HG02943 (cell line): Measurements from ENCODE around the gene KIF15.

ENCODE experiments used
- ATAC-seq: cut with Tn5 transposase; IDR thresholded peaks from one replicate; pipeline ENCODE4 v1.9.1; 2021; ENCODE audit warnings: mild to moderate bottlenecking, low read depth, moderate library complexity; ENCODE audit not compliant: unreplicated experiment

The KIF15 gene, protein sequence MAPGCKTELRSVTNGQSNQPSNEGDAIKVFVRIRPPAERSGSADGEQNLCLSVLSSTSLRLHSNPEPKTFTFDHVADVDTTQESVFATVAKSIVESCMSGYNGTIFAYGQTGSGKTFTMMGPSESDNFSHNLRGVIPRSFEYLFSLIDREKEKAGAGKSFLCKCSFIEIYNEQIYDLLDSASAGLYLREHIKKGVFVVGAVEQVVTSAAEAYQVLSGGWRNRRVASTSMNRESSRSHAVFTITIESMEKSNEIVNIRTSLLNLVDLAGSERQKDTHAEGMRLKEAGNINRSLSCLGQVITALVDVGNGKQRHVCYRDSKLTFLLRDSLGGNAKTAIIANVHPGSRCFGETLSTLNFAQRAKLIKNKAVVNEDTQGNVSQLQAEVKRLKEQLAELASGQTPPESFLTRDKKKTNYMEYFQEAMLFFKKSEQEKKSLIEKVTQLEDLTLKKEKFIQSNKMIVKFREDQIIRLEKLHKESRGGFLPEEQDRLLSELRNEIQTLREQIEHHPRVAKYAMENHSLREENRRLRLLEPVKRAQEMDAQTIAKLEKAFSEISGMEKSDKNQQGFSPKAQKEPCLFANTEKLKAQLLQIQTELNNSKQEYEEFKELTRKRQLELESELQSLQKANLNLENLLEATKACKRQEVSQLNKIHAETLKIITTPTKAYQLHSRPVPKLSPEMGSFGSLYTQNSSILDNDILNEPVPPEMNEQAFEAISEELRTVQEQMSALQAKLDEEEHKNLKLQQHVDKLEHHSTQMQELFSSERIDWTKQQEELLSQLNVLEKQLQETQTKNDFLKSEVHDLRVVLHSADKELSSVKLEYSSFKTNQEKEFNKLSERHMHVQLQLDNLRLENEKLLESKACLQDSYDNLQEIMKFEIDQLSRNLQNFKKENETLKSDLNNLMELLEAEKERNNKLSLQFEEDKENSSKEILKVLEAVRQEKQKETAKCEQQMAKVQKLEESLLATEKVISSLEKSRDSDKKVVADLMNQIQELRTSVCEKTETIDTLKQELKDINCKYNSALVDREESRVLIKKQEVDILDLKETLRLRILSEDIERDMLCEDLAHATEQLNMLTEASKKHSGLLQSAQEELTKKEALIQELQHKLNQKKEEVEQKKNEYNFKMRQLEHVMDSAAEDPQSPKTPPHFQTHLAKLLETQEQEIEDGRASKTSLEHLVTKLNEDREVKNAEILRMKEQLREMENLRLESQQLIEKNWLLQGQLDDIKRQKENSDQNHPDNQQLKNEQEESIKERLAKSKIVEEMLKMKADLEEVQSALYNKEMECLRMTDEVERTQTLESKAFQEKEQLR (N-terminal part only)

DNA sequence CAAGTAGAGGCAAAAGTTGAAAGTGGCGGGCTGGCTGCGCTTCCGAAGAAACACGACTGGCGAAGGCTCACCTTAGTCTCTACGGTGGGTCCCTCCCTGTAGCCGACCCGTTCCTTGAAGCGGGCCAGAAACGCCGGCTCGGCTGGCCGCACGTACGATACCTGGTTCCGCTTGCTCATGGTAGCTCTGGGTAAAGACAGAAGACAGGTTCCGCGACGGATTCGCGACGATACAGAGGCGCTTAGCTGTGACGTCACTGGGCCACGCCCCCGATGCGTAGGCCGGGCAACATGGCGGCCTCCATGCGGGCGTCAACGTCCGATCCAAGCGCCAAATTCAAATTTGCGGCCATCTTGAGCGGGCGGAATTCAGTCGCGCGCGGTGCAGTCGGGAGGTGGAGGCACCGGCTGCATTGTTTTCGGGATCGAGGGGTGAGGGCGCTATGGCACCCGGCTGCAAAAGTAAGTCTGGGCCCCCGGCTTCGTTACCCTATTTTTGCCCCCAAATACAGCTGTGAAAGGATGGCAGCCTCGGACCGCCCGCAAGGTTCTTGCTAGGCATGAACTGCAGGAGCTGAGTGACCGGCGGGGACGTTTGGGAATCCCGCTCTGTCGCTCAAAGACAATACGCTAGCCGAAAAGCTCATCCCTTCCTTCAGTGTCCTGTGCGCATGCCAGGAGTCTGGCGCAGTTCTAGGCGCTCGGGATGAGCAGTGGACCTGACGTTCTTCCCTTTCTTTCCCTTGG lies at the start of gene KIF15, which contains the start of gene KIAA1143:
TSS of gene KIF15 (plus strand) at position 371 of the 746 bp plus-strand sequence. CDS start at position 443, 72 bp downstream.
TSS of gene KIAA1143 (minus strand) at position 196 of the 746 bp plus-strand sequence. CDS start at position 179, 17 bp downstream.
- peak; percentile 93 for ATAC-seq

DNA sequence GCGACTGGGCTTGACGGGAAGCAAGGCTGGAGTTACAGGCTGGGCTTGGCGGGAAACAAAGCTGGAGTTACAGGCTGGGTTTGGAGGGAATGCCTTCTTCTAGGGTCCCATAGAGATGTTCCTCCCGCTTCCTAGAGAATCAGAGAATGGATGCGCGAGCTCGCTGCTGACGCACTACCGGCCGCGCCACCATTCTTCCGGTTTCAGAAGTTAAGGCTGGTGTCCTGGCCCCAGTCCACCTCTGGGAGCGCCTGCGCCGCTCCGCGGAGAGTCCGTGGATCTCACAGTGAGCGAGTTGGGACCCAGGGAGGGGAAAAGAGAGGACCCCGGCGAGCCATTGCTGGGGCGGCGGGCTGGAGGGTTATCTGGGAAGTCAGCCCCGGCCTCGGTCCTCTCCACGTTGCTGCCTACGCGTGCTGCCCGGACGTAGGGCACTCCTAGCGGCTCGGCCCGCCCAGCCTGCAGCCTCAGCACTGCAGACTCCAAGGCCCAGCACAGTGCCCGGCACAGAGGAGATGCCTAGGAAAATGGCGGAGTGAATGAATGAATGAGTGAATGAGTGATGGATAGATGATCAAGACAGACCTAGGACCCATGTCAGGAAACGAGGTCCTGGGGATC lies 49.0 kb upstream of the KIF15 start, which contains the start of gene ZNF502:
TSS of gene ZNF502 (plus strand) at position 206 of the 621 bp plus-strand sequence. CDS start 7,602 bp downstream, outside the sequence.
- ATAC-seq, result no peak

DNA sequence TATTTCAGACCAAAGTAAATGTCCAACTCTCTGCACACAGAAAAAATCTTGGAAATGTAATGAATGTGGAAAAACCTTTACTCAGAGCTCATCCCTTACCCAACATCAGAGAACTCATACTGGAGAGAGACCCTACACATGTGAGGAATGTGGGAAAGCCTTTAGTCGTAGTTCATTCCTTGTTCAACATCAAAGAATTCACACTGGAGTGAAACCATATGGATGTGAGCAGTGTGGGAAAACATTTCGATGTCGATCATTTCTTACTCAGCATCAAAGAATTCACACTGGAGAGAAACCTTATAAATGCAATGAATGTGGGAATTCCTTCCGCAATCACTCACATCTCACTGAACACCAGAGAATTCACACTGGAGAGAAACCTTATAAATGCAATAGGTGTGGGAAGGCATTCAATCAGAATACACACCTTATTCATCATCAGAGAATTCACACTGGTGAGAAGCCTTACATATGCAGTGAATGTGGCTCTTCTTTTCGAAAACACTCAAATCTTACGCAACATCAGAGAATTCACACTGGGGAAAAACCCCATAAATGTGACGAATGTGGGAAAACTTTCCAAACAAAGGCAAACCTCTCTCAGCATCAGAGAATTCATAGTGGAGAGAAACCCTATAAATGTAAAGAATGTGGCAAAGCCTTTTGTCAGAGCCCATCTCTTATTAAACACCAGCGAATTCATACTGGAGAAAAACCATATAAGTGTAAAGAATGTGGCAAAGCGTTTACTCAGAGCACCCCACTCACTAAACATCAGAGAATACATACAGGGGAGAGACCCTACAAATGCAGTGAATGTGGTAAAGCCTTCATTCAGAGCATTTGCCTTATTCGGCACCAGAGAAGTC lies 40.1 kb upstream of the KIF15 start:
- no peak for ATAC-seq

DNA sequence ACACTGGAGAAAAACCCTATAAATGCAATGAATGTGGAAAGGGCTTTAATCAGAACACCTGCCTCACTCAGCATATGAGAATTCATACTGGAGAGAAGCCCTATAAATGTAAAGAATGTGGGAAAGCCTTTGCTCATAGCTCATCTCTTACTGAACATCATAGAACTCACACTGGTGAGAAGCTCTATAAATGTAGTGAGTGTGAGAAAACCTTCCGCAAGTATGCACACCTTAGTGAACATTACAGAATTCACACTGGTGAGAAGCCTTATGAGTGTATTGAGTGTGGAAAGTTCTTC lies 39.5 kb upstream of the KIF15 start:
- no peak for ATAC-seq

DNA sequence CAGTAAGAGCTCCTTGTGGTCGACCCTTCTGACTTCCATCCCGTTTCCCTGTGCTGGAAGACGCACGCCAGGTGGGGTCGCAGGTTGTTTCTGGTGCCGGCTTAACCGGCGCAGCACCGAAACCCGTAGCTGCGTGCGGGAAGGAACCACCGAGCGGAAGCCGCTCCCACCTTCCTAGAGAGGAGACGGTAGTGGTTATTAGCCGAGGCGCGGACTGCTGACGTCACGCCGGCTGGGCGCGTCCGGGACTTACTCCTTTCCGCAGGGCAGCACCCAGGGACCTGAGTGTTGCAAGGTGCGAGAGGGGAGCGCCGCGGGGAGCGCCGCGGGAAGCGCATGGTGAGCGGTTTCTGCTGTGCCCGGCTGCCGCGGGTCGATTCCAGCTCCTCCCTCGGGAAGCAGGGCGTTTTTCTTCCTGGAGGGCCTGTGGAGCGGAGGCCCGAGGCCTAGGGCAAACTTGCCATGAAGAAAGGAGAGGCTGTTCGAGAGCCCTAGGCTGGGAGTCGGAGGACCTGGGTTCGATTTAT lies 32.1 kb upstream of the KIF15 start, which contains the start of gene ZNF501:
TSS of gene ZNF501 (plus strand) at position 252 of the 527 bp plus-strand sequence. CDS start 4,787 bp downstream, outside the sequence.
- ATAC-seq, result no peak

DNA sequence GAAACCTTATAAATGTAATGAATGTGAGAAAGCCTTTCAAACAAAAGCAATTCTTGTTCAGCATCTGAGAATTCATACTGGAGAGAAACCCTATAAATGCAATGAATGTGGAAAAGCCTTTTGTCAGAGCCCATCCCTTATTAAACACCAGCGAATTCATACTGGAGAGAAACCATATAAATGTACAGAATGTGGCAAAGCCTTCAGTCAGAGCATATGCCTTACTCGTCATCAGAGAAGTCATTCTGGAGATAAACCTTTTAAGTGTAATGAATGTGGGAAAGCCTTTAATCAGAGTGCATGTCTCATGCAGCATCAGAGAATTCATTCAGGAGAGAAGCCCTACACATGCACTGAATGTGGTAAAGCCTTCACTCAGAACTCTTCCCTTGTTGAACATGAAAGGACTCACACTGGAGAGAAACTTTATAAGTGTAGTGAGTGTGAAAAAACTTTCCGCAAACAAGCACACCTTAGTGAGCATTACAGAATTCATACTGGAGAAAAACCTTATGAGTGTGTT lies 26.9 kb upstream of the KIF15 start:
- ATAC-seq, result no peak

DNA sequence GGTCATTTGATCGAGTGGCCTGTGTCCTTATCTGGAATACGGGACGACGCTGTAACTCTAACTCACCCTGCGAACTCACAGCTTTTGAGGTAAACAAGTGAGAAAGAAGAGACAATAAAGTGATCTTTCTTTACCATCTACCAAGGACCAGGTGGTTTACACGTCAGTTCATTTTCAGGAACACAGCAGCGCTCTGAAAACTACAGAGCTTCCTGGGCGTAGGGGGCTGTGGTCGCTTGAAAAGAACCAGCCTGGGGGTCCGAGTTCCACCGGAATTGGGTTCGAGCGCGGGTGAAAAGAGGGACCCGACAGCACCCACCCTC lies 532 bp upstream of the KIF15 start:
- no peak for ATAC-seq

DNA sequence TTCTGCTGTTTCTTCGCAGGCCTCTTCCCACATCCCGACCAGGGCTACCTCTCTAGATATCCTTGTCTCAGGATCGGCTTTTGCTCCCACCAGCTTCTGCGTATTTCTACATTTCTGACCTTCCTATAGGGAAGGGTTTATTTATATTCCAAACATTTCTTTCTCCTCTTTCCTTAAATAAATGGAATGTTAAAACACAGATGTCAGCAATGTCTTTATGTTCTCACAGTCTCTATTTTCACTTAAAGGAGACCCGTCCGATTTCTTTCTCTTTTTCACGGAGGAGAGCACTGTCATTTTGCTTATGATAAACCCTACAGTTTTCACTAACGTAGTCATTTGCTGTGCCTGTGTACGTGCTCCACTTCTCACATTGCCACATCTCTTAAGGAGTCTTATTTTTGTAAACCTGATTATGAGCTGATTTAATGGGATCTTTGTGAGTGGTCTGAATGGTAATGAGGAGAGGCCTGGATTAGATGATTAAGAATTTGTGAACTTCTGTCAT lies 630 bp downstream of the KIF15 start:
- ATAC-seq, result peak; percentile 20

DNA sequence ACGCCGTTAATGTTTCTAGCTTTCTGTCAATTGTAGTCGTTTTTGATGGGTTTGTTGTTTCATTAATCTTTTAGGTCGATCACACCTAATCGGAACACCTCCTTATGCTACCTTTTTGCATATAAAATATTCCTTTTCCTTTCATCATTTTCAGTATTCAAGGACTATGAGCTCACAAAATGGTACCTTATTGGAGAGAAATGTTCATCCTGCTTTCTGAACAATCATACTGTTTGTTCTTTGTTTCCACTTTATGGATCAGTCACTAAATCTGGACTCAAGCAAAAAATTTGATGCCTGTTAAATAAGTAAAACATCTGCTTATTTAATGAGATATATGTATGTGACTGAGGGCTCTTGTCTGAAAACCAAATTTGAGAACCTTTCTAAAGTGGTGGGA lies 1.1 kb downstream of the KIF15 start:
- ATAC-seq, result no peak

DNA sequence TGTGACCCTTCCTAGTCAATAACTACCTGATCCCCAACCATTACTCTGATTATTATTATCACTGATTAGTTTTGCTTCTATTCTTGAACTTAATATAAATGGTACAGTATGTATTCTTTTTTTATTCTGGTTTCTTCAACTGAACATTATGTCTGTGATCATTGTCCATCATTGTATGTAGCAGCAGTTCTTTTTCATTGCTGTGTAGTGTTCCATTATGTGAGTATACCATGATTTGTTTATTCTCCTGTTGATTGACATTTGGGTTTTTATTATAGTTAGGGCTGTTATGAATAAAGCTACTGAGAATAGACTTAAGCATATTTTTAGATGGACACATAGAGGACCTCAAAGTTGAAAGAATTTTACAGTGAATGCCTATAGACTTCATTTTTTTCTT lies 2.7 kb downstream of the KIF15 start:
- no peak for ATAC-seq

DNA sequence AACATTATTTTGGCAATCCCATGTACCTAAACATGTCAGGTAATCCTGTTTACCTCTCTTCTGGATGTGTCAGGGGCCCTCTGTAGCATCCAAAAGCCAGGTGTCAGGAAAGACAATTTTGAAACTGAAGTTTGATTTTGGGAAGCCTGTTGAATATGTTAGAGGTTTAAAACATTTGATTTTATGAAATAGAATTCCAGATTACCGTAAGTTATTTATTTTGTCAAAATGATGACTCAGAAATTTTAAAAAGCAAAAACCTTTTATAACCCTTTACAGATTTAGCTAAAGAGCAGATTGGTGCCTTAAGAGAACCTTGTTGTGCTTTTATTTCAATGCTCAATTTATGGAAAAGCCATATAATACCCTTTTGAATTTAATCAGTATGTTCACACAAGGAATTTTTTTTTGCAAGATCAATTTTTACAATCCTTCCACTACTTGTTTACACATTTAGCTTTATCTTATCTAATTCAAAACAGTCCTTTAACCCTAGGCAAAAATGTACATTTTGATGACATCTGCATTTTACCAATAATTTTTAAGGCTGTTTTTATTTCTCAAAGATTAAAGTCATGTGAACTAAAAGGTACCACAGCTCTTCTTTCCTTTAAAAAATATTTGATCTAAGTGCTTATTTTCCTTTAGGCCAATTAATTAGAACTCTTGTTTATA lies 10.0 kb downstream of the KIF15 start:
- no peak for ATAC-seq

DNA sequence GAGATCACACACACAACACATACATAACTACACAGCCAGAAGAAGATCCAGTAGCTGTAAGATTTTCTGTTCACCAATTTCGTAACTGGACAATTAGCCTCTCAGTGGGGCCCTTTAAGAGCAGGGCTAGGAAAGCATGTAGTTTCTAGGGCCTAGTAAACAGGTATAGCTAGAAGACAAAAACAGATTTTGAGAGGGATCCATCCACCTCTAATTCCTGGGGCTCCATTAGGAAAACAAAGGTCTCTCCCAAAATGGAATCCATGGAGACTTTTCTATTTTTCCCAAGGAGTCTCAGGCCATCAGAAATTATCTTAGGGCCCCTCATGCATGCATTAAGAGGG lies 10.5 kb downstream of the KIF15 start:
- no peak for ATAC-seq

DNA sequence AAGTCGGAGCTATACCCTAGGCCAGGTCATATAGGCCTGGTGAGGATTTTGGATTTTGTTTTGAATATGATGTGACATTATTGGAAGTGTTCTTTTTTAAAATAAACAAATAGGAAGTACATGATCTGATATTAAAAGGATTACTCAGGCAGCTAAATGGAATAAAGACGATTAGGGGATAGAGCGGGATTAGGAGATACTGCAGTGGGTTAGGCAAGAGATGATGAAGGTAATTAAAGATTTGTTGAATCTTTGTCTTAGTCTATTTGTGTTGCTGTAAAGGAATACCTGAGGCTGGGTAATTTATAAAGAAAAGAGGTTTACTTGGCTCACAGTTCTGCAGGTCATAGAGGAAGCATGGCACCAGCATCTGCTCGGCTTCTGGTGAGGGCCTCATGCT lies 21.3 kb downstream of the KIF15 start:
- ATAC-seq, result no peak

DNA sequence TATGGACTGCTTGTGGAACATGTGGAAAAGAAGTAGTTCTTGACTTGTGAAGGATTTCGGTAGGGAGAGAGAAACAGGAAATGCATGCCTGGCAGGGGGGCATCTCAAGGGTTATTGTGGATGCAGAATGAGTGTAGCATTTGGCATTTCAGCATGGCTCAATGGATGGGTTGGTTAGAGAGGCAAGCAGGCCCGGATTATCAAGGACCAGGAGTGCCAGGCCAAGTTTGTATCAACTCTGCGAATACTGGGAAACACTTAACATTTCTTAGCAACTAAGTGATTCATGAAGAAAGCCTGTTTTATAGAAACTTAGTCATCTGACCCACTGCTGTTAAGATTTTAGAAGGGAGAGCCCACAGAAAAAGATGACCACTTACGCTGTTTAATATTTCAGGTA lies 33.6 kb downstream of the KIF15 start:
- ATAC-seq, result no peak

DNA sequence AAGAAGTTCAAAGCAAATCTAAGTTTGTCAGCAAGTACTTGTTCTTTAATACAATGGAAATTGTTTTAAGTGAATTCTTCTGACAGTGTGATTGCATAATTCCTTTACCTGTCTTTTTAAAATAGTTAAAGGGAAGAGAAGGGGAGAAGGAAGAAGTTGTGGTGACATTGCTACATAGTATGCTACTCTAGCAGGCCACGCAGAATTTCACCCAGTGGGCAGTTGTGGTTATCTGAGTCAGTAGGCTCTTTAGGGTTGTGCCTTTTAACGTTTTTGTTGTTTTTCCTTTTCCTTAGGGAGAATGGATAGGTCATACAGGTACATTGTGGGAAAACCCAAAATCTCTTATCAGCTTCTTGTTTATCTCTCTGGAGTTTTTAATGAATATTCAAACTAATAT lies 40.4 kb downstream of the KIF15 start:
- no peak for ATAC-seq

DNA sequence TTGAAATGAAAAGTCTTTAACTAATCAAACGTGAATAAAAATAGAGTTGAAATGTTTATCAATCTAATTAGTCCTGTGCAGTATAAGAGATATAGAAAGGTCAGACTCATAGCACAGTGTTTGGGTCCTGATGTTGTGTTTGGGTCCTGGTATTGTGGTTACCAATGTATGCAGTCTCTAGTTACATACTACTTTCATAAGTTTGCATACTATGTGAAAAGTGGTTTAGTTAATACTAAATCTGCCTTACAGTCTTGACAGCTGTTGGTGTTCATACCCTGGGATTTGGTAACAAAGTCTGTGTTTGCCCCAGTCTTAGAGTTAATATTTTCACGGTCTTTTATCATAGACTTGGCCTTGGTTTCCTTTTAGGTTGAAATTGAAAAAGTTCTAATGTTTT lies 41.7 kb downstream of the KIF15 start:
- ATAC-seq, result peak; percentile 89

DNA sequence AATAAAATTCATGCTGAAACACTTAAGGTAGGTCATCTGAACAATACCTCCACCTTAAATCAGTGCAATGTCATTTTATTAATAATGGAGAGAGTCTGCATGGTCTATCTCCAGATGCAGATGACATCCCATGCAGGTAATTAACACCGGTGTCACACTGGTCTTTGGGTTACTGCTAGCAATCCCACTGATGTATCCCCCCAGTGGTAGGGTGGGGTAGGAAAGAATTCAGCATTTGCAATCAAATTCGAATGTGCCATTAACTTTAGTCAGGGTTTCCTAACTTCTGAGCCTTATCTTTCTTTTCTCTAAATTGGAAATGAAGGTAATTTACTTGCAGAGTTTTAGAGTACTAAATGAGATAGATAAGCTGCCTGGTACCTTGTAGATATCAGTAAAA lies 44.4 kb downstream of the KIF15 start:
- no peak for ATAC-seq
